Measurements from ENCODE around the gene PRAMEF4.
"Not testable (repeated sequence)": the region's sequence is repeated elsewhere in the genome, so short reads cannot be mapped to it uniquely, and the experiment has no call there.

DNA sequence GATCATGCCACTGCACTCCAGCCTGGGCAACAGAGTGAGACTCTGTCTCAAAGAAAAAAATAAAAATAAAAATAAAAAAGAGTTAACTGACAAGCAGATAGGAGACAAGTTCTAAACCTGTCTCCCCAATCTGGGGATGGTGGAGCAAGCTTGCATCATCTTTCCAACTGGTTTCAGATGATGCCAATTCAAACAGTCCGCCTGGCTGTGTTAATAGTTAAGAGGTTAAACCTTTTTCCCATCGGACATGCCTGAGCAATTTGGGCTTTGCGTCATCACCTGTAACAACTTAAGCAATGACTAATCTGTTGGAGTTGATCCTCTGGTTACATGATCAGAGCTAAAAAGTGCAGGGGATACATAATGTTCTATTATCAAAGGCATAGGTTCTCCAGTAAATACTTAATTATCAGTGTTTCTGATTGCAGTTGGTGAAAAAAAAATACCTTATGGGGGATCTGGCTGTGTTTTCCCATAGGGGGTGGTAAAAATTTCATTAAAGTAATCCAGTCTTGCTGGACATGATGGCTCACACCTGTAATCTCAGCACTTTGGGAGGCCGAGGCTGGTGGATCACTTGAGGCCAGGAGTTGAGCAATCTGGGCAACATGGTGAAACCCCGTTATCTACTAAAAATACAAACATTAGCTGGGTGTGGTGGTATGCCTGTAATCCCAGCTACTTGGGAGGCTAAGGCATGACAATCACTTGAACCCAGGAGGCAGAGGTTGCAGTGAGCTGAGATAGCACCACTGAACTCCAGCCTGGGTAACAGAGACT is 18.0 kb upstream of the PRAMEF4 start:
- TF ChIP-seq, protein P1, sequence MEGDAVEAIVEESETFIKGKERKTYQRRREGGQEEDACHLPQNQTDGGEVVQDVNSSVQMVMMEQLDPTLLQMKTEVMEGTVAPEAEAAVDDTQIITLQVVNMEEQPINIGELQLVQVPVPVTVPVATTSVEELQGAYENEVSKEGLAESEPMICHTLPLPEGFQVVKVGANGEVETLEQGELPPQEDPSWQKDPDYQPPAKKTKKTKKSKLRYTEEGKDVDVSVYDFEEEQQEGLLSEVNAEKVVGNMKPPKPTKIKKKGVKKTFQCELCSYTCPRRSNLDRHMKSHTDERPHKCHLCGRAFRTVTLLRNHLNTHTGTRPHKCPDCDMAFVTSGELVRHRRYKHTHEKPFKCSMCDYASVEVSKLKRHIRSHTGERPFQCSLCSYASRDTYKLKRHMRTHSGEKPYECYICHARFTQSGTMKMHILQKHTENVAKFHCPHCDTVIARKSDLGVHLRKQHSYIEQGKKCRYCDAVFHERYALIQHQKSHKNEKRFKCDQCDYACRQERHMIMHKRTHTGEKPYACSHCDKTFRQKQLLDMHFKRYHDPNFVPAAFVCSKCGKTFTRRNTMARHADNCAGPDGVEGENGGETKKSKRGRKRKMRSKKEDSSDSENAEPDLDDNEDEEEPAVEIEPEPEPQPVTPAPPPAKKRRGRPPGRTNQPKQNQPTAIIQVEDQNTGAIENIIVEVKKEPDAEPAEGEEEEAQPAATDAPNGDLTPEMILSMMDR (conservative IDR thresholded peaks at IDR 0.05; ENCODE audit: low read length), result not testable (repeated sequence)
- TF ChIP-seq EZH2phosphoT487 (IDR thresholded peaks at IDR 0.05; ENCODE audit: borderline replicate concordance), result not testable (repeated sequence)

All from Loucy (cell line).